Measurements from ENCODE around the gene CYP2S1.
A peak's percentile ranks its signal among the peaks of the same experiment; 100 is the strongest.
"Not testable (repeated sequence)": the region's sequence is repeated elsewhere in the genome, so short reads cannot be mapped to it uniquely, and the experiment has no call there.

Gene CYP2S1, protein sequence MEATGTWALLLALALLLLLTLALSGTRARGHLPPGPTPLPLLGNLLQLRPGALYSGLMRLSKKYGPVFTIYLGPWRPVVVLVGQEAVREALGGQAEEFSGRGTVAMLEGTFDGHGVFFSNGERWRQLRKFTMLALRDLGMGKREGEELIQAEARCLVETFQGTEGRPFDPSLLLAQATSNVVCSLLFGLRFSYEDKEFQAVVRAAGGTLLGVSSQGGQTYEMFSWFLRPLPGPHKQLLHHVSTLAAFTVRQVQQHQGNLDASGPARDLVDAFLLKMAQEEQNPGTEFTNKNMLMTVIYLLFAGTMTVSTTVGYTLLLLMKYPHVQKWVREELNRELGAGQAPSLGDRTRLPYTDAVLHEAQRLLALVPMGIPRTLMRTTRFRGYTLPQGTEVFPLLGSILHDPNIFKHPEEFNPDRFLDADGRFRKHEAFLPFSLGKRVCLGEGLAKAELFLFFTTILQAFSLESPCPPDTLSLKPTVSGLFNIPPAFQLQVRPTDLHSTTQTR

DNA sequence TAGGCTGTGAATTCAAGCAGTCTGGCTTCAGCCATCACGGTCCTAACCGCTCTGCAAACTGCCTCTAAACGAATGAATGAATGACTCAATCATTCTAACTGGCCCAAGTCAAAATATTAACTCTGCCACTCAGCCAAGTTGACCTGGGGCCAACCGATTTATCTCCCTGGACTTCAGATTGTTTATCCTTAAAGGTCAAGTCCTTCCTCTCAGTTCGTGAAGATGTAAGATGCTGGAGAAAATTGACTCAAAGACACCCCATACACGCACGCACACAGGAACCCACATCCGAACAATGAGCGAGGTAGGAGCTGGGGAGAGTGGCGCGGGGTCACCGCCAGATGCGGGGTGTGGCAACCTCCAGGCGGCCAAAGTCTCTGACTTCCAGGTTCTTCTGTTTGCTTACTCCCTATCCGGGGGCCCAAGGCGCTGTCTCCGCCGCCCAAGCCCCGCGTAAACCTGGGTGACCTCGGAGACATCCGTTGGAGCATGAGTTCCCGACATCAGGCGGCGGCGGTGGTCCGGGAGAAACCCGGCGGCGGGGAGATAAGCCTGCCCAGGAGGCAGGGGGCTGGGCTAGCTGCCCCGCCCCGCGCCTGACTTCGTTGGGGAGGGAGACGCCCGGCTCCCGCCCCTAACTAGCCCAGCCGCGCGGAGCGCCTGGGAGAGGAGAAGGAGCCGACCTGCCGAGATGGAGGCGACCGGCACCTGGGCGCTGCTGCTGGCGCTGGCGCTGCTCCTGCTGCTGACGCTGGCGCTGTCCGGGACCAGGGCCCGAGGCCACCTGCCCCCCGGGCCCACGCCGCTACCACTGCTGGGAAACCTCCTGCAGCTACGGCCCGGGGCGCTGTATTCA, at the start of gene CYP2S1:
Gene CYP2S1, plus strand, starts transcription at position 646 of the 856 bp plus-strand sequence. Its CDS starts 46 bp downstream, at position 692.
- peak; percentile 88 for DNase-seq

DNA sequence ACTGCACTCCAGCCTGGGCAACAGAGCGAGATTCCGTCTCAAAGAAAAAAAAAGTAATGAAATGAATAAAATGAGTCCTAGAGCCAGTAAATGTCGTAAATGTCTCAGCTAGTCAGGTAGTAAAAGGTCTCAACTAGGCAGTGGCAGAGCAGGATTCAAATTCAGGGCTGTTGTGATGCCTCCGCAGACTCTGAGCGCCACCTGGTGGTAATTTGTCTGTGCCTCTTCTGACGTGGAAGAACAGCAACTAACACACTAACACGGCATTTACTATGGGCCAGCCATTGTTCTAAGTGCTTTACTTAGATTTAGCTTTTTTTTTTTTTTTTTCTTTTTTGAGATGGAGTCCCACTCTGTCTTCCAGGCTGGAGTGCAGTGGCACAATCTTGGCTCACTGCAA, 48.6 kb upstream of the CYP2S1 start:
- DNase-seq: peak; percentile 87

DNA sequence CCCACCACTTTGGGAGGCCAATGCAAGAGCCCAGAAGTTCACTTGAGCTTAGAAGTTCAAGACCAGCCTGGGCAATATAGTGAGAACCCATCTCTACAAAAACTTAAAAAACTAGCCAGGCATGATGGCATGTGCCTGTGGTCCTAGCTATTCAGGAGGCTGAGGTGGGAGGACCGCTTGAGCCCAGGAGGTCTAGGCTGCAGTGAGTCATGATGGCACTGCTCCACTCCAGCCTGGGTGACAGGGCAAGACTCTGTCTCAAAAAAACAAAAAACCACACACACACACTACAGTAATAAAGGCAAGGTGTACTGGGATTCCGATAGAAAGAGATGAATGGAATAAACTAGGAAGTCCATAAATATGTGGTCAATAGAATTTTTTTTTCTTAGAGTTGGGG, 43.2 kb upstream of the CYP2S1 start:
- no peak for DNase-seq

DNA sequence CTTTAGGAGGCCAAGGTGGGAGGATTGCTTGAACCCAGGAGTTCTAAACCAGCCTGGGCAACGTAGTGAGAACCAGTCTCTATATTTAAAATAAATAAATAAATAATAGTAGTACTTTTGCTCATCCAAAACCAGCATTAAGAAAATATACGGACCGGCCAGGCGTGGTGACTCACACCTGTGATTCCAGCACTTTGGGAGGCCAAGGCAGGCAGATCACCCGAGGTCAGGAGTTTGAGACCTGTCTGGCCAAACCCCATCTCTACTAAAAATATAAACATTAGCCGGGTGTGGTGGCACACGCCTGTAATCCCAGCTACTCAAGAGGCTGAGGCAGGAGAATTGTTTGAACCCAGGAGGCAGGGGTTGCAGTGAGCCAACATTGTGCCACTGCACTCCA, 42.0 kb upstream of the CYP2S1 start:
- DNase-seq: not testable (repeated sequence)

DNA sequence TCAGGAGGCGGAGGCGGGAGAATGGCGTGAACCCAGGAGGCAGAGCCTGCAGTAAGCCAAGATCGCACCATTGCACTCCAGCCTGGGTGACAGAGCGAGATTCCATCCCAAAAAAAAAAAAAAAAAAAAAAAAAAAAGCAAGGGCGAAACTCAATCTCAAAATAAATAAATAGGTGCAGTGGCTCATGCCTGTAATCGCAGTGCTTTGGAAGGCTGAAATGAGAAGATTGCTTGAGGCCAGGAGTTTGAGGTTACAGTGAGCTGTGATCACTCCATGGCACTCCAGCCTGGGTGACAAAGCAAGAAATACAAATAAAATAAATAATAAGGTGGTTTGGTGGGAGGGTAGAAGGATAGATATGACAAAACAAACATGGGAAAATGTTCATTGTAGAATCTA, 39.0 kb upstream of the CYP2S1 start:
- no peak for DNase-seq

DNA sequence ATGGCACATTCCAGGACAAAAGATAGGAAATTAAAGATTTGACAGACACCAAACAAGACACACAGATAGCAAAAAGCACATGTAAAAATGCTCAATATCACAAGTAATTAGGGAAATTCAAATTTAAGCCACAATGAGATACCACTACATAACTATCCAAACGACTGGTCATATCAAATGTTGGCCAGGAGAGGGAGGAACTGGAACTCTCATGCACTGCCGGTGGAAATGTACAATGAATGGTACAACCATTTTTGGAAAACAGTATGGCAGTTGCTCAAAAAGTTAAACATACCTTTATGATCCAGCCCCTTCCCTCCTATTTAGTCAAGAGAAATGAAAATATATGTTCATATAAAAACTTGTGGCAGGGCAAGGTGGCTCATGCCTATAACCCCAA, 36.8 kb upstream of the CYP2S1 start:
- no peak for DNase-seq

DNA sequence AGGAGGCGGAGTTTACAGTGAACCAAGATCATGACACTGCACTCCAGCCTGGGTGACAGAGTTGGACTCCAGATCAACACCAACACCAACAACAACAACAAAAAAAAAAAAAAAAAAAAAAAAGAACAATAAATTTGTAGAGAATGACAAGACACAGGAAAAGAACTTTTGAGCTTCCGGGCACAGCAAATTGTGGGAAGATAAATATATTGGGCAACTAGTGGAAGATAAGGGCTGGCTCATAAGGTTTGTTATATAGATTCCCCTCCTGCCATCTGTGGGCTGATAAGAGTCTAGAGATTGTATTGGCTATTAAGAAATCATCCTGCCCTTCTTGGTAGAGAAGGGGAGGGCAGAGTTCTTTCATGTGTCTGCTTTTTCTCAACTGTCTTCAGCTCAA, 33.1 kb upstream of the CYP2S1 start:
- DNase-seq: no peak

DNA sequence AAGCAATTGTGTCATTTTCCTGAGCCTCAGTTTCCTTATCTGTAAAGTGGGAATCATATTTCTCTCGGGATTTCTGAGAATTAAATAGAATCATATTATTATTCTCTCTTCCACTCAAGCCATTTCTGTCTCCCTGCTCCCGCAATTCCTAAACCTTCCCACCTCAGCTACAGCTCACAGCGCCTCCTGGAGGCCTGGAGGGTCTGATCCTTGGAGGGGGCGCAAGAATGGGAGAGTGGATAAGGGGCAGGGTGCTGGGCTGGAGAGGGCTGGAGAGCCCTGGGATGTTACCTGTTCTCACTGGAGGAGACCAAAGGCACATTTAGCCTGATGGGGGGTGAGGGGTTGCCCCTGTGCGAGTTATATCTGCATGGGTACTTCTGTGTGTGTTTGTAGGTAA, 31.1 kb upstream of the CYP2S1 start:
- no peak for DNase-seq

DNA sequence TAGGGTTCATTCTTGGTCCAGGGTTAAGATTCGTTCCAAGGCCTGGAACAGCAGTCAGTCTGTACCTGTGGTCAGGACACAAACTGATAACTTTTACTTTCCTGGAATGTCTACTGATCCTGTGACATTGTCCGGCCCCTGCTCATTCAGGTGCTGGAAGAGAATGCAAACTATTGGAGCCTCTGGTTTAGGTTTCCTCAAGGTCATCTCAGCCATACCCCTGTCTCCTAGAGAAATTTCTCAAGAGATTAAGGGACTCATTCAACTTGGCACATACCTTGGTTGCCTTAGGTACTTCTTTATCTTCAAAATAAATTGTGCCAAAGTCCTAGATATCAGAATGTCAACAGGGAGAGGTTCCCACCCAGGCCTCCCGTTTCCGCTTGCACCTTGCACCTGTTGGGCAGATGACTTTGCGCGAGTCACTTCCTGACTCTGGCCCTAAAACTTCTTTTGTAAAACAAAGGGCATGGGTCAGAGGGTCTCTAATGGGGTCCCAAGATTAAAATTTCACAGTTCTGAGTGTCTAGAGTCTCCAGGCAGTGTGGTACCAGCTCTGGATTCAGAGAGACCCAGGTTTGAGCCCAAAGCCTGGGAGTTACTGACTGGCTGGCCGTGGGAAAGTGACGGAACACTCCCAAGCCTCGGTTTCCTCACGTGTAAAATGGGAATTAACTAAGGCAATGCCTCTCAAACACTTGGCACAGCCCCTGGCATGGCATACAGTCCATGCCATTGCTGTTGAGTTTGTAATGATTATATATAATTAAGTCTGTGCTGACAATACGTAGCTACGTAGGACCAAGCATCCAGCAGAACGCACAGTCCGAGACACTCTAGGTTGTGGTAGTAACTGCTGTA, 25.8 kb upstream of the CYP2S1 start:
- DNase-seq: no peak

DNA sequence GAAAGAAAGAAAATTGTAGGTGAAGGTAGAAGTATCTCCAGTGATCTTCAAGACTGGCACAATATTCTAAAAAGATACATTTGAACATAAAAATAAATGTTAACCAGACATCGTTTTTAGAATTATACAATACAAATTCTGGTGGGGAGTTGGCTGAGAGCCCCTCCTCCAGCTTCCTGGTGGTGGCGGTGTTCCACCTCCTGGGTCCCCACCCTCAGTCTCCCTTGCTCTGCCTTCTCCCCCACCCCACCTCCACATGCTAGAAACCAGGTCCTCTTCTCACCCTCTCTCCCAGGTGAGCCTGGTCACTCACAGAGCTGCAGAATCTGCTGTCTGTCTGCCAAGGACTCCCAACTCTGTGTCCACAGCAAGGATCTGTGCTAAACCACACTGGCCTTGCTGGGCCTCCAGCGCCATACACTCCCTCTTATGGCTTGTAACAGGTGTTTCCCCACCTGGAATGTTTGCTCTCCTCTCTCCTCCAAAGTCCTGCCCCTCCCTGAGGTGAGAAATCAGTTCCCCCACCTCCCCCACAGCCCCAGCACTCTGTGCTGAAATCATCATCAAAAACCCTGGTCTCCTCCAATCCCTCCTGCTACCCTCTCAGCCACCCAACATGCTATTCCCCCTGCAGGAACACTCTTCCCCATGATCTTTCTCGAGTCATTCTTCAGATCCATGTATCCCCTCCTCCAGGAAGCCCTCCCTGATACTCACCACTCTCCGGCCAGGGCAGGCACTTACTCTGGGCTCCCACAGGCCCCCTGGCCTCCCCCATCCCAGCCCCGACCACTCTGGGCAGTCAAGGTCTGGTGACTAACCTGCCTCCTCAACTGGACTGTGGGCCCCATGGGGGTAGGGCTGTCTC, 20.5 kb upstream of the CYP2S1 start:
- DNase-seq: no peak

DNA sequence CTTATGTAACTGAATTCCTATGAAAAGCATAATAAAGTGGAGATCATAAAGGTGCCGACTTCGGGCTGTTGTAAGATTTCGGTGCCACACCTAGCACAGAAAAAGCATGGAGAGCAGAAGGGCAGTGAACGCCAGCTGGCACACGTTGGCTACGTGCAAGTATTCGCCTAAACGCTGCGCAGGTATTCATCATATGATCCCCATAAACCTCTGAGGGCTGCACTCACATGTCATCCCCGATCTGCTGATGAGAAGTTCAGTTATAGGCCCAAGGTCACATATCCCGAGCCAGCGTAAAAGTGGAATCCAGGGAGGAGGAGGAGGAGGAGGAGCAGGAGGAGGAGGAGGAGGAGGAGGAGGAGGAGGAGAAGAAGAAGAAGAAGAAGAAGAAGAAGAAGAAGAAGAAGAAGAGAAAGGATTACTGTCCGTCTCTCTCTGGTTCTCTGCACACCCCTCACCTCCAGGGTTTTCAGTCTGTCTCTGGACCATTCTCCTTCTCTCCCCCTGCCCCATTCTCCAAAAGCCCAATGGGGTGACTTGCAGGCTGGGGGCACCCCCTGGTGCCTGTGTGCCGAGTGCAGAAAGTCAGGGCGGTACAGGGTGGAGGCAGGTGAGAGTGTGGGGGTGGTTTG, 18.6 kb upstream of the CYP2S1 start:
- no peak for DNase-seq

DNA sequence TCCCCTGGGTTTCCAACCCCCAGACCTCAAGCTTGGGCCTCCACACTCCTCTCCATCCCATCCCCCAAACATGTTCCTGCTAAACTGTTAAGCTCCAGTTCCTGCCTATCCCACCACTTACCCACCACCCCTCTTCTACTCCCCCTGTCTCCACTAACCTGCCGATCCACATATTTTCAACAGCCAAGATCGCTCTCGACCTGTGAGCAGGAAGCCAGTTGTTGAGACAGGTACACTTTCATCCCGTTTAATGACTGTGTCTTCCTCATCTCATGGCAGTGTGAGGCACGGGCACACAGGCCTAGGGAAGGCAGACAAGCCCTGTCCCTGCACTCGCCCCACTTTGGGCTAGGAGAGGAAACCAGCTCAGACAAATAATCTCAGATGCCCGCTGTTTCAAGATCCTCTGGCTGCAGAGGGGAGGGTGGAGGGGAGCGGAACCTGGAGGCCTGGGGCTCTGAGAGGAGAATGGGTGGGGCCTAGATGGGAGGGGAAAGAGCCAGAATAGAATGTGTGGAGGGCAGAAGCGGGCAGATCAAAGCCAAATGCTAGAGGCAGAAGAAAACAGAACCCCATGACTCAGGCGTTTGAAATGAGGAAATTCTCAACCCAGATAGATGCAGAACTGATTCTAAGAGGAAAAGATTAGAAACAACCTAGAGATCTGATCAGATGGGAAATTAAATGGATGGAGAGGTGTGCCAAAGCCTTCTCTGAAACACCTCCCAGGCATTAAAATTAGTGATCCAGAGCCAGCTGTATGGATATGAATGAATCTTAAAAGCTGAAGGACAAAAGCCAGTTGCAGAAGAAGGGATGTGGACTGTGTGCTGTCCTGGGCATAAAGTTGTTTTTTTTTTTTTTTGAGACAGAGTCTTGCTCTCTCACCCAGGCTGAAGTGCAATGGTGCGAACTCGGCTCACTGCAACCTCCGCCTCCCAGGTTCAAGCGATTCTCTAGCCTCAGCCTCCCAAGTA, 16.9 kb upstream of the CYP2S1 start:
- DNase-seq: peak; percentile 99

DNA sequence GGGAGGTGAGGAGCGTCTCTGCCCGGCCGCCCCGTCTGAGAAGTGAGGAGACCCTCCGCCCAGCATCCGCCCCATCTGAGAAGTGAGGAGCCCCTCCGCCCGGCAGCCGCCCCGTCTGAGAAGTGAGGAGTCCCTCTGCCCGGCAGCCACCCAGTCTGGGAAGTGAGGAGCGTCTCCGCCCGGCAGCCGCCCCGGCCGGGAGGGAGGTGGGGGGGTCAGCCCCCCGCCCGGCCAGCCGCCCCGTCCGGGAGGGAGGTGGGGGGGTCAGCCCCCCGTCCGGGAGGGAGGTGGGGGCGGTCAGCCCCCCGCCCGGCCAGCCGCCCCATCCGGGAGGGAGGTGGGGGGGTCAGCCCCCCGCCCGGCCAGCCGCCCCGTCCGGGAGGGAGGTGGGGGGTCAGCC, 12.8 kb upstream of the CYP2S1 start:
- DNase-seq: not testable (repeated sequence)

DNA sequence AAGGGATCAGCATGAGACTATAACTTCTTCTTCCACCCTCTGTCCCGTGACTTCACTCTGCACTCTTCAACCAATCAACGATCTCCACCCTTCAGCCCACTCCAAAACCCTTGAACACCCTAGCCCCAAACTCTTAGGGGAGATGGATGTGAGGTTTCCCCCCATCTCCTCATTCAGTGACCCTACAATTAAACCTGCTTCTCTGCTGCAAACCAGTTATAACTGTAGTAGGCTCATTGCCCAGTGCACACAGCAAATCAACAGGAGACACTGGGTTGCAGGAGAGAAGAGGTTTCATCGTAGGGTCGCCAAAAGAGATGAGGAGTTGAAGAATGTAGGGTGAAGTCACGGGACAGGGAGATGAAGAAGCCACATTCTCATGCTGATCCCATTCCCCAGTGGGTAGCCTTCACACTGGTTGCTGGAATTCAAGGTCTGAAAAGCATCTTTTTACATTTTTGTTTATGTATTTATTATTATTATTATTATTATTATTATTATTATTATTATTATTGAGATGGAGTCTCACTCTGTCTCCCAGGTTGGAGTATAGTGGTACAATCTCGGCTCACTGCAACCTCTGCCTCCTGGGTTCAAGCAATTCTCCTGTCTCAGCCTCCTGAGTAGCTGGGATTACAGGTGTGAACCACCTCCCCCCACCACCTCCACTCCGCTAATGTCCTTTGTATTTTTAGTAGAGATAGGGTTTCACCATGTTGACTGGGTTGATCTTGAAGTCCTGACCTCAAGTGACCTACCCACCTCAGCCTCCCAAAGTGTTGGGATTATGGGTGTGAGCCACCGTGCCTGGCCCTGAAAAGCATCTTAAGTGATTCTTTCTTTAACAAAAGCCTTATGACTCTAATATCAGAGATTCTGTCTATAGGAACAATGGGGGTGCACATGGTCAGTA, 5.8 kb upstream of the CYP2S1 start:
- no peak for DNase-seq

DNA sequence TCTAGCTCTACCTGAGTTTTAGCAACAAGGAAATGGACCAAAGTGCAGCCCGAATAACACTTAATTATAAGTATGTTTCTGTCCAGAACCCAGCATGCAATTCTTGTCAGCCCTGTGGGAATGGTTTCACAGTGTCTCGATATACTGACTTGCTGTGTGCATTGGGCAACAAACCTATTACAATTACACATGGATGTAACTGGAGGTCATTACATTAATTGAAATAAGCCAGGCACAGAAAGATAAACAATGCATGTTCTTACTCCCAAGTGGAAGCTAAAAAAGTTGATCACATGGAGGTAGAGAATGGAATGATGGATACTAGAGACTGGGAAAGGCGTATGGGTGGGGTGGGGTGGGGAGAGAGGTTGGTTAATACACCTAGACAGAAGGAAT, 5.1 kb upstream of the CYP2S1 start:
- no peak for DNase-seq

DNA sequence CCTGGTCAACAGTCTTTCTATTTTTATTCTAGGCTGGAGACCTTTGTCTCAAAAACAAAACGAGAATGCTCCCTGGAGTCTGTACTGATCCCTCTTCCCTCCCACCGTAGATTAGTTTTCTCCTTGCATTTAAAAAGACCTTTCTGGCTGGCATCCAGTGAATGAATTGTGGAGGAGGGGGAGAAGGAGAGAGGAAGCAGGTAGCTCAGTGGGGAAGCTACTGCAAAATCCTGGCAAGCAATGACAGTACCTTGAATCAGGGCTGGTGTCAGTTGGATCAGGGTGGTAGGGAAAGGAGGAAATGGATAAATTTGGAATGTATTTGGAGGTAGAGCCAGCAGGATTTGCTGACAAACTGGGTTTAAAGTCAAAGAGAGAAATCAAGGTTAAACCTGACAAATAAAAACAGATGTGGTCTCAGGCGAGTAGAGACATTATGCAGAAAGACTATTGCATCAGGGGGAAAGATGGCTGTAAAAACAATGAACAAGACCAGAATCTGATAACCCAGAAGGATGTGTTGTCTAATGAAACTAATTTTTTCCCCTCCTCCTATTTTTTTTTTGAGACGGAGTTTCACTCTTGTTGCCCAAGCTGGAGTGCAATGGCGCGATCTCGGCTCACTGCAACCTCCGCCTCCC, 3.5 kb upstream of the CYP2S1 start:
- no peak for DNase-seq

DNA sequence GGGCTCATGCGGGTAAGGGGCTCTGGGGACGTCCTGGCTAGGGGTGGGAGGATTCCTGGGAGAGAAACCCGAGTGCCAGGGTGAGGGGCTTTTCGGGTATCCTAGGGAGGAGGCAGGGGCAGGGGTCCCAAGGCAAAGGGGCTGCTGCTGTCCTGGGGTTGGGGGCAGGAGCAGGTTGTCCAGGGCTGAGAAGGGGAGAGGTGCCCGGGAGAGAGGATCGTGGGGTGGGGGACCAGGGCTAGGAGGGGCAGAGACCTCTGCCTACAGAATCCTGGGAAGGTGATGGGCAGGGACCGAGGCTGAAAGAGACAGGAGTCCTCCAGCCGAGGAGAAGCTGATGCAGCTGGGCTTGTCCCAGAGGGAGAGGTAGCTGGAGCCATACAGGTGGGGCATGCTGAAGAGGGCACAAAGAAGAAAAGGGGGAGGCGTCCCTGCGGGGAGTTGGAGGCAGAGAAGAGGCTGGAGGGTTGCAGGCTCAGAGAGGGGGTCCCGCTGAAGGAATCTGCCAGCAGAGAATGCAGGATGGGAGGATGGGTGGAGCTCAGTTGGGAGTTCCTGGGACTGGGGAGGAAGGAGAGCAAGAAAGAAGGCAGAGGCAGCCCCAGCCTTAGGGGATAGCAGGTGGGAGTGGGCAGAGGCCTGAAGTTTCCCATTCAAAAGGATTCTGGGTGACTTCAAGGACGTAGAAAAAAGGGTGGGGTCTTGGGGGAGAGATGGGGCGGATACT, 574 bp downstream of the CYP2S1 start:
- DNase-seq: no peak

DNA sequence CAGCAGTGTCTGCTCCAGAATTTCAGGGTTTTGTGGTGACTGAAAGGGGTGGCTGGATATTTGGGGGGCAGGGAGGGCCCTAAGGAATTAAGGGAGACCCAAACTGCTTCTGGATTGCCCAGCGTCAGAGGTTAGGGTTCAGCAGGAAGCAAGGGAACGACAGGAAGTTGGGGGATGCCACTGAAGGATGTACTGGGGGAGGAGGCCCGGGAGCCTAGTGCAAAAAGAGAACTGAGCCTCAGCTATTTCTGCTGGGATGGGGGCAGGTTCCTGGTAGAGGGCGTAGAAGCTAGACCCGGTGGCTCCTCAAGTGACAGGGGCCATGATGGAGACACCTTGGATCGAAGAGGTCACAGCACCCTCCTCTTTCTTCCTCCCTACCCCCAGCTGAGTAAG, 1.1 kb downstream of the CYP2S1 start:
- DNase-seq: no peak

All from islet precursor cell (in vitro differentiated cells).